Colonic mucosa (tissue), 4 donors: ENCODE measurements around the gene ZFP42. TPM values are rescaled to one million over a fixed set of nuclear protein-coding genes. Genes with fewer than 3 reads are reported as not detected.

Source experiments
- DNase-seq: peaks from one replicate; pipeline ENCODE4 v3.0.0-alpha.2; 2020
- H3K27ac ChIP-seq: fragments of 200-600 bp; one replicate; pipeline ENCODE4 v1.8.0; 2021
- H3K27me3 ChIP-seq: fragments of 200-600 bp; one replicate; pipeline ENCODE4 v1.8.0; 2021
- H3K36me3 ChIP-seq: fragments of 200-600 bp; one replicate; pipeline ENCODE4 v1.8.0; 2021
- H3K4me1 ChIP-seq: fragments of 200-600 bp; one replicate; pipeline ENCODE4 v1.8.0; 2021; ENCODE audit warnings: mild to moderate bottlenecking
- H3K4me3 ChIP-seq: fragments of 200-600 bp; one replicate; pipeline ENCODE4 v1.8.0; 2021
- H3K9ac ChIP-seq, 2 donors: one replicate each; pipeline ENCODE4 v1.7.0; 2013; ENCODE audit warnings: control low read depth in 2 of 2, low read depth in 2 of 2, low read length in 2 of 2
- H3K9me3 ChIP-seq: fragments of 200-600 bp; one replicate; pipeline ENCODE4 v1.8.0; 2021
- intact Hi-C: fragments of 100-400 bp; cut with DNase I; formaldehyde crosslinking; loops from one replicate; pipeline ENCODE4 v1.14.1; 2022
- total RNA-seq, 2 donors: library from RNA; stranded (reverse); fragmentation: NEBNext Ultra II Directional in 1 of 2; extraction: Animal tissue kit (Norgen Biotek cat#: 25700) in 1 of 2; gene quantifications; one replicate each; pipeline ENCODE4 v1.2.1, GENCODE V29; 2021
- TF ChIP-seq, protein P1 (sequence below): fragments of 200-600 bp; IDR thresholded peaks from one replicate; pipeline ENCODE4 v1.8.0; 2022; ENCODE audit warnings: antibody characterized with exemption, mild to moderate bottlenecking
- donor health status: healthy.
- donor health status: DM: no; HTN: no; CAD: no.
- donor health status: DM: no; HTN: no; CAD: no.

ZFP42 gene
- total RNA-seq, 2 donors from 2014 or later, result 0.12 TPM; not detected in 1

DNA sequence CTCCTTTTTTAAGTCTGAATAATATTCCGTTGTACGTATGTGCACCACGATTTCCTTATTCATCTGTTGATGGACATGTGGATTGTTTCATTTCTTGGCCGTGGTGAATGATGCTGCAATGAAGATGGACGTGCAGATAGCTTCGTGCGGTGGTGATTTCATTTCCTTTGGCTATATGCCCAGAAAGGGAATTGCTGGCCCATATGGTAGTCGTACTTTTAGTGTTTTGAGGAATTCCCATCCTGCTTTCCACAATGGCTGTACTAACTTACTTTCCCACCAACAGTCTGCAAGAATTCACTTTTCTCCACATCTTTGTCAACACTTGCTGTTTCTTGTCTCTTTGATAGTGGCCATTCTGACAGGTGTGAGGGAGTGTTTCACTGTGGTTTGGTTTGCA is 12.8 kb downstream of the ZFP42 start:
- intact Hi-C loops, result no loop called here

DNA sequence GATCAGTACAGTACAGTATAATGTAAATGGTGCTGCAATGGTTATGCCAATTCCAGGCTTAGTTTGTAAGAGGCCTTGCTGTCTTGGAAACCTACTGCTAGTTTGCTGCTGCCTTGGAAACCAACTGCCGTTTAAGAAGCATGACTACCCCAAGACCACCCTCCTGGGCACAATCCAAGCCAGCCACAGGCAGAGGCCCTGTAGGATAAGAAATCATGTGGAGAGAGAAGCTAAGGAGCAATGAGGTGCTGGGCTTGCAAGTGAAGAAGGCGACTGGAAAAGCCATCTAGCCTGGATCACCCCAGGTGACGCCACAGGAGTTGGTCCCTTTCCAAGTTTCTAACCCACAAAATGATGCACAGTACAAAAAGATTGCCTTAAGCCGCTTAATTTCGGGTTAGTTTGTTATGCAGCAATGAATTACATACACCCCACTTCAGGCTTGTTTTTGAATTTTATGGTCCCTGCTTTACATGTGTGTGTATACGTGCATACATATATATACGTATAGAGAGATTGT is 16.9 kb downstream of the ZFP42 start:
- Histone ChIP-seq H3K27ac (no peak overlapping the region), H3K4me3 (no peak overlapping the region), H3K4me1 (no peaks in the 10 kb centered on the region), H3K36me3 (no peaks in the 10 kb centered on the region), H3K27me3 (no peaks in the 10 kb centered on the region), H3K9me3 (no peaks in the 10 kb centered on the region), H3K9ac (no peak overlapping the region)
- intact Hi-C loops, result no loop called here
- TF ChIP-seq, protein P1, sequence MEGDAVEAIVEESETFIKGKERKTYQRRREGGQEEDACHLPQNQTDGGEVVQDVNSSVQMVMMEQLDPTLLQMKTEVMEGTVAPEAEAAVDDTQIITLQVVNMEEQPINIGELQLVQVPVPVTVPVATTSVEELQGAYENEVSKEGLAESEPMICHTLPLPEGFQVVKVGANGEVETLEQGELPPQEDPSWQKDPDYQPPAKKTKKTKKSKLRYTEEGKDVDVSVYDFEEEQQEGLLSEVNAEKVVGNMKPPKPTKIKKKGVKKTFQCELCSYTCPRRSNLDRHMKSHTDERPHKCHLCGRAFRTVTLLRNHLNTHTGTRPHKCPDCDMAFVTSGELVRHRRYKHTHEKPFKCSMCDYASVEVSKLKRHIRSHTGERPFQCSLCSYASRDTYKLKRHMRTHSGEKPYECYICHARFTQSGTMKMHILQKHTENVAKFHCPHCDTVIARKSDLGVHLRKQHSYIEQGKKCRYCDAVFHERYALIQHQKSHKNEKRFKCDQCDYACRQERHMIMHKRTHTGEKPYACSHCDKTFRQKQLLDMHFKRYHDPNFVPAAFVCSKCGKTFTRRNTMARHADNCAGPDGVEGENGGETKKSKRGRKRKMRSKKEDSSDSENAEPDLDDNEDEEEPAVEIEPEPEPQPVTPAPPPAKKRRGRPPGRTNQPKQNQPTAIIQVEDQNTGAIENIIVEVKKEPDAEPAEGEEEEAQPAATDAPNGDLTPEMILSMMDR, result no peak
- DNase-seq, result no peak

More for the DNA sequence above, 12.8 kb downstream of the ZFP42 start:
- Histone ChIP-seq H3K9me3 (no peaks in the 10 kb centered on the region), H3K27me3 (no peaks in the 10 kb centered on the region), H3K4me3 (no peak overlapping the region), H3K4me1 (no peaks in the 10 kb centered on the region), H3K9ac (no peak overlapping the region), H3K36me3 (no peaks in the 10 kb centered on the region), H3K27ac (no peak overlapping the region)
- TF ChIP-seq, protein P1, result no peak
- no peak for DNase-seq

DNA sequence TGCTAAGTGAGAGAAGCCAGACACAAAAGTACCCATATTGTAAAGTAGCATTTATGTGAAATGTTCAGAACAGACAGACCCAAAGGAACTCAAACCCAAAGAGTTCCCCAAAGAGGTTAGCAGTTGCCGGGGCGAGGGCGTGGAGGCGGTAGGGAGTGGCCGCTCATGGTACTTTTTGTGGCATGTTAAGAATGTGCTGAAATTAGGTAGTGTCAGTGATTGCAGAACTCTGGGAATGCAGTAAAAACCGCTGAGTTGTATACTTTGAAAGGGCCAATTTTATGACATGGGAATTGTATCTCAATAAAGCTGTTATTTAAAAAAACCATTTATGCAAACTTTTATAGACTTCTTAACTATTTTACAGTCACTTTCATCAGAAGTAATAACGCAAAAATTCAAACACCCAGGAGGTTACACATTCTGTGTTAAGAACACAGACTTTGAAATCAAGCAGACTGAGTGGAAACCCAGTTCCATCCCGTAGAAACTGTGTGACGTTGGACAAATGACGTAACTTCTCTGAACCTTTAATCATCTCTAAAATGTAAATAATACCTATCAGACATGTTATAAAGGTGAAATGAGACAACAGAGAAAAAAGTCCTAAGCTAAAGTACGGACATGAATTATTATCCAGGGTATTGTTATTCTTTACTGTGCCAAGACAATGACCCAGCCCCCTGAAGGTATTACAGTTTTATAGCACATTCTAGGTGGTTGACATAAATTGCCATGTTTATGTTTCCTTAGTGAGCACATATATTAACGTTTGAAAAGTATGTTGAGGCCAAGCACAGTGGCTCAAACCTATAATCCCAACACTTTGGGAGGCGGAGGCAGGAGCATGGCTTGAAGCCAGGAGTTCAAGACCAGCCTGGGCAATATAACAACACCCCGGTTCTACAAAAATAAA is 19.7 kb downstream of the ZFP42 start:
- Histone ChIP-seq H3K36me3 (no peaks in the 10 kb centered on the region), H3K27ac (no peak overlapping the region), H3K9me3 (no peaks in the 10 kb centered on the region), H3K4me3 (no peak overlapping the region), H3K9ac (no peak overlapping the region), H3K27me3 (no peaks in the 10 kb centered on the region), H3K4me1 (no peaks in the 10 kb centered on the region)
- TF ChIP-seq, protein P1, result no peak
- intact Hi-C loops, result no loop called here
- no peak for DNase-seq

DNA sequence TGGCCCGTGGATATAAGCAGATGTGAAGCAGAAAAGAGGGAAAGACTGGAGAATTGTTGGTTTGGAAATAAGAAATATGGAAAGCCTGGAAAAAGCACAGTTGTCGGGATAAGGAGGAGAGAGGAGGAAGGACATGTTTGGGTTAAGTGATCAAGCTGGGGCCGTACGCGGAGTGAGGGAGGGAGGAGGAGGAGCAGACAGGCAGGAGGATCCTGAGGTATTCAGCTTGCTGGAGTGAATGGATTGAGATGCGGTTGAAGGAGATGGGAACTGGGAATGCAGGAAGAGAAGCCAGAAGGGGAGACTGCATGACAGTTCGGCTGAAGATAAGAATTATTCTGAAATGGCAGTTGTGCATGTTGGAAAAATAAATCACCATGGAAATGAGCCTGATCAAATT is 21.2 kb downstream of the ZFP42 start:
- Histone ChIP-seq H3K36me3 (no peaks in the 10 kb centered on the region), H3K4me3 (no peak overlapping the region), H3K9me3 (no peaks in the 10 kb centered on the region), H3K4me1 (no peaks in the 10 kb centered on the region), H3K9ac (no peak overlapping the region), H3K27ac (no peak overlapping the region), H3K27me3 (no peaks in the 10 kb centered on the region)
- TF ChIP-seq, protein P1, result no peak
- DNase-seq, result no peak
- intact Hi-C loops, result no loop called here

DNA sequence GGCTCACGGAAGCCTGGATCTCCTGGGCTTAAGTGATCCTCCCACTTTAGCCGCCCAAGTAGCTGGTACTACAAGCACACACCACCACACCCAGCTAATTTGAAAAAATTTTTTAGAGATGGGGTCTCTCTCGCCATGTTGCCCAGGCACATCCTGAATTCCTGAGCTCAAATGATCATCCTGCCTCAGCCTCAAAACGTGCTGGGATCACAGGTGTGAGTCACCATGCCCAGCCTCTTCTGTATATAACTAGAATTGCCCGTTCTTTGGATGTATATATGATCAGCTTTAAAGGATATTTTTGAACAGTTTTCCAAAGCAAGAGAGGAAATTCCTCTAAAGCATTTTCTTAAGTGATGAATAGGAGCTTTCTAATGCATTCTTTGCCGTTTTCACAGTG is 22.7 kb downstream of the ZFP42 start:
- Histone ChIP-seq H3K27ac (no peak overlapping the region), H3K4me1 (no peaks in the 10 kb centered on the region), H3K9ac (no peak overlapping the region), H3K4me3 (no peak overlapping the region), H3K9me3 (no peaks in the 10 kb centered on the region), H3K27me3 (no peaks in the 10 kb centered on the region), H3K36me3 (no peaks in the 10 kb centered on the region)
- TF ChIP-seq, protein P1, result no peak
- DNase-seq, result no peak
- intact Hi-C loops, result no loop called here
